PC-9 (cell line): Measurements from ENCODE around the gene ARHGAP22. TPM values are rescaled to one million over a fixed set of nuclear protein-coding genes. Genes with fewer than 3 reads are reported as not detected.

Source experiments
- BruUV-seq: library from RNA; stranded (reverse); fragments of 400-500 nt; replicated peaks from 2 replicates; lab custom pipeline; 2021; lab: Mats Ljungman, UMichigan
- CTCF ChIA-PET: fragments of 300-600 bp; sonication (Branson Sonifier 250); formaldehyde crosslinking; loops from one replicate; lab custom pipeline; 2022; ENCODE audit warnings: antibody characterized with exemption; lab: Charles Lee
- POLR2A ChIA-PET: fragments of 300-600 bp; sonication (Branson Sonifier 250); formaldehyde crosslinking; loops from one replicate; lab custom pipeline; 2022; ENCODE audit warnings: antibody characterized with exemption; ENCODE audit not compliant: unreplicated experiment; lab: Charles Lee
- DNase-seq, 2 experiments: peaks; one replicate each; pipeline versions ENCODE4 v3.0.0 to v3.0.0-alpha.2; 2015 to 2022; ENCODE audit warnings: mixed read lengths in 1 of 2
- H2AFZ ChIP-seq: fragments of 200-600 bp; sonication (generic); 2 replicates; pipeline ENCODE4 v1.8.1; 2017; ENCODE audit warnings: antibody characterized with exemption
- H3F3A ChIP-seq: fragments of 200-600 bp; sonication (generic); 2 replicates; pipeline ENCODE4 v1.8.1; 2017; ENCODE audit warnings: antibody characterized with exemption, mild to moderate bottlenecking, low read depth; ENCODE audit not compliant: insufficient read depth
- H3K27ac ChIP-seq: fragments of 200-600 bp; sonication (generic); 2 replicates; pipeline ENCODE4 v1.6.1; 2016; ENCODE audit warnings: mixed run types
- H3K27me3 ChIP-seq: fragments of 200-600 bp; sonication (generic); 2 replicates; pipeline ENCODE4 v1.6.1; 2016; ENCODE audit warnings: low read depth, mixed run types; ENCODE audit not compliant: insufficient read depth
- H3K36me3 ChIP-seq: fragments of 200-600 bp; sonication (generic); 2 replicates; pipeline ENCODE4 v1.6.1; 2016; ENCODE audit warnings: low read depth, mixed run types
- H3K4me1 ChIP-seq: fragments of 200-600 bp; sonication (generic); replicated peaks from 2 replicates; pipeline ENCODE4 v1.6.1; 2016; ENCODE audit warnings: mixed run types; ENCODE audit not compliant: insufficient read depth
- H3K4me2 ChIP-seq: fragments of 200-600 bp; sonication (generic); 2 replicates; pipeline ENCODE4 v1.6.1; 2017; ENCODE audit warnings: mixed run types
- H3K4me3 ChIP-seq: fragments of 200-600 bp; sonication (generic); 2 replicates; pipeline ENCODE4 v1.6.1; 2016; ENCODE audit warnings: mixed run types
- H3K79me2 ChIP-seq: fragments of 200-600 bp; sonication (generic); 2 replicates; pipeline ENCODE4 v1.6.1; 2017; ENCODE audit warnings: low read depth, mixed run types
- H3K9me2 ChIP-seq: fragments of 200-600 bp; sonication (generic); 2 replicates; pipeline ENCODE4 v1.8.1; 2017; ENCODE audit warnings: mild to moderate bottlenecking; ENCODE audit not compliant: insufficient read depth
- H3K9me3 ChIP-seq: fragments of 200-600 bp; sonication (generic); 2 replicates; pipeline ENCODE4 v1.8.1; 2016; ENCODE audit warnings: low read depth; ENCODE audit not compliant: insufficient read depth
- H4K20me1 ChIP-seq: fragments of 200-600 bp; sonication (generic); 2 replicates; pipeline ENCODE4 v1.8.1; 2017; ENCODE audit not compliant: insufficient read depth
- CTCF ChIP-seq: fragments of 200-600 bp; sonication (generic); conservative IDR thresholded peaks from 2 replicates; pipeline ENCODE4 v1.6.1; 2017; ENCODE audit warnings: mixed run types, antibody characterized with exemption, mild to moderate bottlenecking, moderate library complexity
- EZH2 ChIP-seq: fragments of 200-600 bp; sonication (generic); IDR thresholded peaks from 2 replicates; pipeline ENCODE4 v1.8.0; 2017; ENCODE audit warnings: antibody characterized with exemption, low read depth
- intact Hi-C: fragments of 100-400 bp; cut with micrococcal nuclease; formaldehyde crosslinking; loops from one replicate; pipeline ENCODE4 v1.10.0; 2022; ENCODE audit not compliant: unreplicated experiment
- total RNA-seq: library from RNA; stranded (reverse); gene quantifications from 2 replicates; pipeline ENCODE4 v1.2.3, GENCODE V29; 2021

The ARHGAP22 gene
- total RNA-seq, 1 experiment from 2014 or later = 4.0 TPM

GRCh38 chr10:48638158-48638557 lies 33.3 kb upstream of the ARHGAP22 start:
- no peak overlapping the region for H2AFZ ChIP-seq
- H3K4me1 ChIP-seq = no peaks in the 10 kb centered on the region
- TF ChIP-seq EZH2 = no peak
- no peak for TF ChIP-seq CTCF
- H3K9me2 ChIP-seq = no peaks in the 10 kb centered on the region
- ChIA-PET POLR2A (no interaction called here), CTCF (no interaction called here)
- intact Hi-C loops = no loop called here
- no peak overlapping the region for H3K4me2 ChIP-seq
- BruUV-seq = no TSS peak
- no peak for DNase-seq
- no peak overlapping the region for H3K27ac ChIP-seq
- no peak overlapping the region for H3K4me3 ChIP-seq
- H3K36me3 ChIP-seq = no peaks in the 10 kb centered on the region
- no peaks in the 10 kb centered on the region for H3F3A ChIP-seq
- peaks cover 4% of the 10 kb centered on the region for H3K9me3 ChIP-seq
- H3K27me3 ChIP-seq = no peaks in the 10 kb centered on the region
- no peaks in the 10 kb centered on the region for H4K20me1 ChIP-seq
- no peaks in the 10 kb centered on the region for H3K79me2 ChIP-seq

GRCh38 chr10:48636901-48637300 lies 32.0 kb upstream of the ARHGAP22 start:
- DNase-seq = no peak
- Histone ChIP-seq H3K36me3 (no peaks in the 10 kb centered on the region), H3K9me3 (no peaks in the 10 kb centered on the region; the same call in 1 of the 2 replicates), H3K4me3 (no peak overlapping the region), H3K27ac (no peak overlapping the region), H2AFZ (no peak overlapping the region), H3K27me3 (no peaks in the 10 kb centered on the region), H3F3A (no peaks in the 10 kb centered on the region), H4K20me1 (no peaks in the 10 kb centered on the region), H3K79me2 (no peaks in the 10 kb centered on the region), H3K4me1 (no peaks in the 10 kb centered on the region), H3K9me2 (no peaks in the 10 kb centered on the region), H3K4me2 (no peak overlapping the region)
- intact Hi-C loops = no loop called here
- BruUV-seq = no TSS peak
- TF ChIP-seq EZH2 (no peak), CTCF (no peak)
- POLR2A ChIA-PET = no interaction called here
- CTCF ChIA-PET = no interaction called here

- Histone ChIP-seq H3K27me3 (no peaks in the 10 kb centered on the region), H2AFZ (no peak overlapping the region), H3F3A (no peaks in the 10 kb centered on the region), H3K9me3 (no peaks in the 10 kb centered on the region; the same call in 1 of the 2 replicates), H3K36me3 (no peaks in the 10 kb centered on the region), H3K79me2 (no peaks in the 10 kb centered on the region), H3K4me1 (no peaks in the 10 kb centered on the region), H3K4me3 (no peak overlapping the region), H4K20me1 (no peaks in the 10 kb centered on the region), H3K27ac (no peak overlapping the region), H3K9me2 (no peaks in the 10 kb centered on the region), H3K4me2 (no peak overlapping the region)
- BruUV-seq = no TSS peak
- no peak for DNase-seq
- intact Hi-C loops = no loop called here
- ChIA-PET CTCF (no interaction called here), POLR2A (no interaction called here)
- TF ChIP-seq CTCF = no peak
Measured at GRCh38 chr10:48636231-48636630, 31.4 kb upstream of the ARHGAP22 start.
